ACHN (cell line): ENCODE data around the gene GSG1L.

Source experiments
- DNase-seq: peaks from one replicate; pipeline ENCODE4 v3.0.0-alpha.2; 2015
- in situ Hi-C: cut with HindIII; loops from 2 replicates; pipeline ENCODE4 v1.10.0; 2017; ENCODE audit warnings: low sequenced_read_pairs, low pct_ligation_motif_present, low pct_unique_long_range_greater_than_20kb

GSG1L gene

GRCh38 chr16:28072087-28072486, 8.6 kb upstream of the GSG1L start:
- no peak for DNase-seq
- in situ Hi-C loops: no loop called here

GRCh38 chr16:28069971-28070794, 6.7 kb upstream of the GSG1L start:
- in situ Hi-C loops: no loop called here

GRCh38 chr16:28068976-28069375, 5.5 kb upstream of the GSG1L start:
- in situ Hi-C loops: no loop called here

More at GRCh38 chr16:28069971-28070794, 6.7 kb upstream of the GSG1L start:
- no peak for DNase-seq

GRCh38 chr16:28067604-28068379, 4.3 kb upstream of the GSG1L start:
- in situ Hi-C loops: no loop called here
- peak; percentile 63 for DNase-seq

More at GRCh38 chr16:28068976-28069375, 5.5 kb upstream of the GSG1L start:
- no peak for DNase-seq

GRCh38 chr16:28064706-28065249, 1.3 kb upstream of the GSG1L start:
- no peak for DNase-seq
- in situ Hi-C loops: no loop called here

- in situ Hi-C loops: no loop called here
- DNase-seq: no peak
Observed at GRCh38 chr16:28064150-28064549, 636 bp upstream of the GSG1L start.

GRCh38 chr16:28062847-28063521, 530 bp downstream of the GSG1L start:
- in situ Hi-C loops: no loop called here
- DNase-seq: peak; percentile 23

- no peak for DNase-seq
- in situ Hi-C loops: no loop called here
Observed at GRCh38 chr16:28062261-28062846, 1.2 kb downstream of the GSG1L start.

- in situ Hi-C loops: no loop called here
- DNase-seq: no peak
Observed at GRCh38 chr16:28061352-28062101, 2.0 kb downstream of the GSG1L start.

GRCh38 chr16:28059841-28060575, 3.5 kb downstream of the GSG1L start:
- DNase-seq: no peak
- in situ Hi-C loops: no loop called here

- in situ Hi-C loops: no loop called here
- DNase-seq: no peak
Observed at GRCh38 chr16:28058839-28059589, 4.5 kb downstream of the GSG1L start.

- no peak for DNase-seq
- in situ Hi-C loops: no loop called here
Observed at GRCh38 chr16:28057949-28058348, 5.6 kb downstream of the GSG1L start.

GRCh38 chr16:28053461-28053860, 10.1 kb downstream of the GSG1L start:
- DNase-seq: no peak
- in situ Hi-C loops: no loop called here

GRCh38 chr16:28052274-28053128, 11.0 kb downstream of the GSG1L start:
- in situ Hi-C loops: no loop called here
- no peak for DNase-seq

GRCh38 chr16:28051486-28051885, 12.0 kb downstream of the GSG1L start:
- DNase-seq: no peak
- in situ Hi-C loops: no loop called here

- in situ Hi-C loops: no loop called here
- DNase-seq: no peak
Observed at GRCh38 chr16:28042811-28043210, 20.7 kb downstream of the GSG1L start.
